HCT116 (cell line): Measurements from ENCODE around the gene ZNF189. TPM values are rescaled to one million over a fixed set of nuclear protein-coding genes. Genes with fewer than 3 reads are reported as not detected.

Experiments used
- ATAC-seq: fragments of 200-7000 bp; cut with Tn5 transposase; 2 replicates; pipeline ENCODE4 v1.9.1; 2020; ENCODE audit warnings: mild to moderate bottlenecking, moderate library complexity
- BruUV-seq: library from RNA; stranded (reverse); fragments of 400-500 nt; replicated peaks from 2 replicates; lab custom pipeline; 2021; lab: Mats Ljungman, UMichigan
- CTCF ChIA-PET: fragments of 300-600 bp; sonication (Branson Sonifier 250); formaldehyde crosslinking; loops from one replicate; lab custom pipeline; 2021; ENCODE audit warnings: antibody characterized with exemption; lab: Charles Lee
- POLR2A ChIA-PET: fragments of 300-600, 350-600 bp; sonication (Branson Sonifier 250); formaldehyde crosslinking; loops from one replicate; lab custom pipeline; 2021; ENCODE audit warnings: antibody characterized with exemption; lab: Charles Lee
- RAD21 ChIA-PET, 2 experiments: fragments of 300-600 bp; sonication (Branson Sonifier 250); formaldehyde crosslinking; loops; one replicate each; lab custom pipeline; 2023; ENCODE audit warnings: low total read pairs in 2 of 2; ENCODE audit not compliant: uncharacterized antibody in 2 of 2, unreplicated experiment in 2 of 2, low non-redundant PET in 1 of 2; lab: Charles Lee
- DNase-seq: peaks from one replicate; pipeline ENCODE4 v3.0.0-alpha.2; 2010; ENCODE audit warnings: low read depth, low spot score
- H2AFZ ChIP-seq: fragments of 200-600 bp; shearing (Covaris generic), sonication (generic); 2 replicates; pipeline ENCODE4 v1.6.1; 2017; ENCODE audit warnings: low read depth, mixed run types, mixed read lengths, antibody characterized with exemption, low read length; ENCODE audit not compliant: poor library complexity, severe bottlenecking
- H3K27ac ChIP-seq: 2 replicates; pipeline ENCODE4 v1.5.1; 2012; ENCODE audit warnings: low read depth, low read length
- H3K27me3 ChIP-seq: fragments of 200-600 bp; sonication (generic); 2 replicates; pipeline ENCODE4 v1.6.1; 2016; ENCODE audit warnings: mixed run types, low read length, mixed read lengths; ENCODE audit not compliant: insufficient read depth
- H3K36me3 ChIP-seq, 2 experiments: fragments of 200-500 bp in 1 of 2; fragments of 200-600 bp in 1 of 2; sonication (Bioruptor generic) in 1 of 2; sonication (generic) in 1 of 2; 2 replicates each; pipeline versions ENCODE4 v1.5.1 to v1.6.1; 2014 to 2016; ENCODE audit warnings: low read length in 2 of 2, inconsistent platforms in 1 of 2, mixed read lengths in 1 of 2, mixed run types in 1 of 2; ENCODE audit not compliant: insufficient read depth in 2 of 2, control insufficient read depth in 1 of 2
- H3K4me1 ChIP-seq, 2 experiments: fragments of 200-600 bp in 1 of 2; sonication (generic) in 1 of 2; 2 replicates each; pipeline versions ENCODE4 v1.5.1 to v1.6.1; 2012 to 2017; ENCODE audit warnings: low read length in 2 of 2, inconsistent platforms in 1 of 2, mild to moderate bottlenecking in 1 of 2, mixed read lengths in 1 of 2, mixed run types in 1 of 2, moderate library complexity in 1 of 2; ENCODE audit not compliant: insufficient read depth in 2 of 2, control insufficient read depth in 1 of 2
- H3K4me2 ChIP-seq: fragments of 200-600 bp; sonication (generic); 2 replicates; pipeline ENCODE4 v1.6.1; 2017; ENCODE audit warnings: mixed run types, low read length, mixed read lengths
- H3K4me3 ChIP-seq, 2 experiments: fragments of 200-600 bp in 1 of 2; sonication (generic) in 1 of 2; replicated peaks in 1 of 2; 2 replicates each; pipeline ENCODE4 v1.5.1; 2011 to 2016; ENCODE audit warnings: low read length in 2 of 2, control low read depth in 1 of 2, low read depth in 1 of 2, mild to moderate bottlenecking in 1 of 2, mixed read lengths in 1 of 2, mixed run types in 1 of 2
- H3K79me2 ChIP-seq: fragments of 200-600 bp; sonication (generic); 2 replicates; pipeline ENCODE4 v1.6.1; 2017; ENCODE audit warnings: mild to moderate bottlenecking, mixed run types, low read length, moderate library complexity, mixed read lengths; ENCODE audit not compliant: insufficient read depth
- H3K9ac ChIP-seq: fragments of 200-600 bp; sonication (generic); 2 replicates; pipeline ENCODE4 v1.6.1; 2016; ENCODE audit warnings: low read length, mixed read lengths
- H3K9me2 ChIP-seq: fragments of 200-600 bp; sonication (generic), shearing (Covaris generic); 2 replicates; pipeline ENCODE4 v1.6.1; 2017; ENCODE audit warnings: mixed run types, mild to moderate bottlenecking, moderate library complexity; ENCODE audit not compliant: insufficient read depth
- H3K9me3 ChIP-seq, 2 experiments: fragments of 200-500 bp in 1 of 2; fragments of 200-600 bp in 1 of 2; sonication (Bioruptor generic) in 1 of 2; sonication (generic) in 1 of 2; 2 replicates each; pipeline ENCODE4 v1.6.1; 2014 to 2017; ENCODE audit warnings: low read length in 2 of 2, mixed read lengths in 2 of 2, inconsistent platforms in 1 of 2, low read depth in 1 of 2, mild to moderate bottlenecking in 1 of 2, mixed run types in 1 of 2, moderate library complexity in 1 of 2; ENCODE audit not compliant: control insufficient read depth in 1 of 2, insufficient read depth in 1 of 2
- H4K20me1 ChIP-seq: fragments of 200-600 bp; sonication (generic), shearing (Covaris generic); 2 replicates; pipeline ENCODE4 v1.6.1; 2017; ENCODE audit warnings: mixed run types, mild to moderate bottlenecking, moderate library complexity; ENCODE audit not compliant: insufficient read depth
- CBX3 ChIP-seq: IDR thresholded peaks from 2 replicates; pipeline ENCODE4 v1.6.1; 2012; ENCODE audit warnings: low read depth
- CEBPB ChIP-seq: IDR thresholded peaks from 2 replicates; pipeline ENCODE4 v1.6.1; 2012; ENCODE audit warnings: low read depth
- ELF1 ChIP-seq: IDR thresholded peaks from 2 replicates; pipeline ENCODE4 v1.6.1; 2012; ENCODE audit warnings: low read depth, borderline replicate concordance
- EZH2 ChIP-seq: fragments of 200-600 bp; sonication (generic); IDR thresholded peaks from 2 replicates; pipeline ENCODE4 v1.6.1; 2017; ENCODE audit warnings: antibody characterized with exemption, mixed run types
- EZH2phosphoT487 ChIP-seq: fragments of 200-600 bp; IDR thresholded peaks from 2 replicates; pipeline ENCODE4 v1.6.1; 2018; ENCODE audit warnings: antibody characterized with exemption, borderline replicate concordance
- FOSL1 ChIP-seq: IDR thresholded peaks from 2 replicates; pipeline ENCODE4 v1.6.1; 2012; ENCODE audit warnings: low read depth
- POLR2A ChIP-seq: IDR thresholded peaks from 2 replicates; pipeline ENCODE4 v1.7.0; 2011; ENCODE audit warnings: borderline replicate concordance; ENCODE audit not compliant: insufficient read depth, insufficient read length; ENCODE audit errors: extremely low read depth
- POLR2AphosphoS5 ChIP-seq: IDR thresholded peaks from 2 replicates; pipeline ENCODE4 v1.6.1; 2011; ENCODE audit warnings: mild to moderate bottlenecking, low read depth, low read length, moderate library complexity
- RAD21 ChIP-seq: IDR thresholded peaks from 2 replicates; pipeline ENCODE4 v1.6.1; 2012; ENCODE audit warnings: low read depth, mild to moderate bottlenecking
- SIN3A ChIP-seq: IDR thresholded peaks from 2 replicates; pipeline ENCODE4 v1.6.1; 2012; ENCODE audit warnings: low read depth
- SRF ChIP-seq: IDR thresholded peaks from 2 replicates; pipeline ENCODE4 v1.6.1; 2012; ENCODE audit warnings: low read depth
- TCF7L2 ChIP-seq: IDR thresholded peaks from 2 replicates; pipeline ENCODE4 v1.7.0; 2011; ENCODE audit warnings: borderline replicate concordance, inconsistent platforms; ENCODE audit not compliant: insufficient read depth, insufficient read length; ENCODE audit errors: extremely low read depth
- YY1 ChIP-seq: IDR thresholded peaks from 2 replicates; pipeline ENCODE4 v1.6.1; 2011; ENCODE audit warnings: low read length, low read depth, moderate library complexity, mild to moderate bottlenecking; ENCODE audit not compliant: insufficient replicate concordance; ENCODE audit errors: extremely low read depth
- ZNF274 ChIP-seq: fragments of 200-500 bp; sonication (Bioruptor generic); IDR thresholded peaks from 2 replicates; pipeline ENCODE4 v1.6.1; 2014; ENCODE audit warnings: mild to moderate bottlenecking, low read depth, low read length, inconsistent platforms
- intact Hi-C: fragments of 100-400 bp; cut with micrococcal nuclease; formaldehyde crosslinking; loops from 2 replicates; pipeline ENCODE4 v1.10.0; 2022
- total RNA-seq: library from RNA; stranded (reverse); gene quantifications from one replicate; pipeline ENCODE4 v1.2.1, GENCODE V29; 2021; ENCODE audit not compliant: unreplicated experiment
- TF ChIP-seq, protein P1 (sequence below), 3 experiments: fragments of 200-600 bp in 1 of 3; sonication (generic) in 1 of 3; IDR thresholded peaks in 2 of 3; conservative IDR thresholded peaks in 1 of 3; 2 replicates each; pipeline ENCODE4 v1.5.1; 2012 to 2017; ENCODE audit warnings: low read depth in 2 of 3, low read length in 2 of 3, antibody characterized with exemption in 1 of 3, borderline replicate concordance in 1 of 3, control low read depth in 1 of 3, mild to moderate bottlenecking in 1 of 3, mixed read lengths in 1 of 3, mixed run types in 1 of 3, moderate library complexity in 1 of 3; ENCODE audit not compliant: insufficient read depth in 1 of 3
- TF ChIP-seq, protein P2 (sequence below): IDR thresholded peaks from 2 replicates; pipeline ENCODE4 v1.6.1; 2011; ENCODE audit warnings: mild to moderate bottlenecking, low read length, moderate library complexity; ENCODE audit not compliant: insufficient replicate concordance; ENCODE audit errors: extremely low read depth
- TF ChIP-seq, protein P3 (sequence below): IDR thresholded peaks from 2 replicates; pipeline ENCODE4 v1.6.1; 2012; ENCODE audit warnings: low read depth

ZNF189 gene
- total RNA-seq, 1 experiment from 2014 or later: 10.6 TPM

DNA sequence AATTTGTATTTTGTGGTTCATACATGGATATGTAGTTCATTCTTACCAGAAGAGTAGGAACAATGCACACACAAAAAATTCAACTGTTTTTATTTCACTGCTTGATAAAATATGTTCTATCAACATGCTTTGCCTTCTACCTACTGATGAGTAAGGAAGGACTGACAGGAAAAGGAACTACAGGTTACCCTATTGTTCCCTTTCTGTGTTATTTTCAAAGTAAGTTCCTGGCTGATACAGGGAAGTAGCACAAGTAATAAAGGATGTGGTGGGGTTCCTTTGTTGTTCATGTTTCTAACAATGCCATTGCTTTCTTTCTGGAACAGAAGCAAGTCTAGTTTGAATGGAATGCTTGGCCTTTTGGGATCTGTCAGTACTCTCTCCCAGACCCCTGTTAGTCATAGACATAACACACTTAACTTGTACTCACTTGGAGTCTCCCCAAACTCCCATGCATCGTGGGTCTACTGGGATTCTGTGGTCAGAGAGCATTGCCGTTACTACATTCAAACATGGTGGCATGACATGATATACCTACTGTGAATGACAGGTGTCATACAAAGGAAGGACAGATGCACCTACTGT lies 57.1 kb downstream of the ZNF189 start:
- Histone ChIP-seq H3K9me2 (no peaks in the 10 kb centered on the region), H2AFZ (no peak overlapping the region), H3K36me3 (no peaks in the 10 kb centered on the region), H3K4me1 (peaks cover 0 to 7% of the 10 kb centered on the region in 2 experiments; a peak in 1 of 4 replicates), H3K79me2 (no peaks in the 10 kb centered on the region), H3K27ac (no peak overlapping the region), H4K20me1 (no peaks in the 10 kb centered on the region), H3K9me3 (no peaks in the 10 kb centered on the region), H3K27me3 (no peaks in the 10 kb centered on the region), H3K4me3 (no peak overlapping the region), H3K9ac (no peak overlapping the region), H3K4me2 (no peak overlapping the region)
- ATAC-seq: no peak
- ChIA-PET POLR2A (no interaction called here), CTCF (no interaction called here), RAD21 (no interaction called here)
- no peak for TF ChIP-seq FOSL1
- no peak for TF ChIP-seq SIN3A
- TF ChIP-seq, protein P1, sequence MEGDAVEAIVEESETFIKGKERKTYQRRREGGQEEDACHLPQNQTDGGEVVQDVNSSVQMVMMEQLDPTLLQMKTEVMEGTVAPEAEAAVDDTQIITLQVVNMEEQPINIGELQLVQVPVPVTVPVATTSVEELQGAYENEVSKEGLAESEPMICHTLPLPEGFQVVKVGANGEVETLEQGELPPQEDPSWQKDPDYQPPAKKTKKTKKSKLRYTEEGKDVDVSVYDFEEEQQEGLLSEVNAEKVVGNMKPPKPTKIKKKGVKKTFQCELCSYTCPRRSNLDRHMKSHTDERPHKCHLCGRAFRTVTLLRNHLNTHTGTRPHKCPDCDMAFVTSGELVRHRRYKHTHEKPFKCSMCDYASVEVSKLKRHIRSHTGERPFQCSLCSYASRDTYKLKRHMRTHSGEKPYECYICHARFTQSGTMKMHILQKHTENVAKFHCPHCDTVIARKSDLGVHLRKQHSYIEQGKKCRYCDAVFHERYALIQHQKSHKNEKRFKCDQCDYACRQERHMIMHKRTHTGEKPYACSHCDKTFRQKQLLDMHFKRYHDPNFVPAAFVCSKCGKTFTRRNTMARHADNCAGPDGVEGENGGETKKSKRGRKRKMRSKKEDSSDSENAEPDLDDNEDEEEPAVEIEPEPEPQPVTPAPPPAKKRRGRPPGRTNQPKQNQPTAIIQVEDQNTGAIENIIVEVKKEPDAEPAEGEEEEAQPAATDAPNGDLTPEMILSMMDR (IDR thresholded peaks at IDR 0.05 in 2 of 3, conservative IDR thresholded peaks at IDR 0.05 in 1 of 3; ENCODE audit: borderline replicate concordance in 1 of 3, insufficient read depth in 1 of 3, low read depth in 2 of 3, low read length in 2 of 3): no peak
- TF ChIP-seq YY1: no peak
- TF ChIP-seq TCF7L2: no peak
- no peak for TF ChIP-seq POLR2AphosphoS5
- TF ChIP-seq, protein P2, sequence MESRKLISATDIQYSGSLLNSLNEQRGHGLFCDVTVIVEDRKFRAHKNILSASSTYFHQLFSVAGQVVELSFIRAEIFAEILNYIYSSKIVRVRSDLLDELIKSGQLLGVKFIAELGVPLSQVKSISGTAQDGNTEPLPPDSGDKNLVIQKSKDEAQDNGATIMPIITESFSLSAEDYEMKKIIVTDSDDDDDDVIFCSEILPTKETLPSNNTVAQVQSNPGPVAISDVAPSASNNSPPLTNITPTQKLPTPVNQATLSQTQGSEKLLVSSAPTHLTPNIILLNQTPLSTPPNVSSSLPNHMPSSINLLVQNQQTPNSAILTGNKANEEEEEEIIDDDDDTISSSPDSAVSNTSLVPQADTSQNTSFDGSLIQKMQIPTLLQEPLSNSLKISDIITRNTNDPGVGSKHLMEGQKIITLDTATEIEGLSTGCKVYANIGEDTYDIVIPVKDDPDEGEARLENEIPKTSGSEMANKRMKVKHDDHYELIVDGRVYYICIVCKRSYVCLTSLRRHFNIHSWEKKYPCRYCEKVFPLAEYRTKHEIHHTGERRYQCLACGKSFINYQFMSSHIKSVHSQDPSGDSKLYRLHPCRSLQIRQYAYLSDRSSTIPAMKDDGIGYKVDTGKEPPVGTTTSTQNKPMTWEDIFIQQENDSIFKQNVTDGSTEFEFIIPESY: no peak
- no peak for TF ChIP-seq SRF
- TF ChIP-seq ELF1: no peak
- no peak for TF ChIP-seq EZH2phosphoT487
- TF ChIP-seq ZNF274: no peak
- no peak for TF ChIP-seq POLR2A
- TF ChIP-seq CBX3: no peak
- no peak for TF ChIP-seq RAD21
- TF ChIP-seq CEBPB: no peak
- TF ChIP-seq, protein P3, sequence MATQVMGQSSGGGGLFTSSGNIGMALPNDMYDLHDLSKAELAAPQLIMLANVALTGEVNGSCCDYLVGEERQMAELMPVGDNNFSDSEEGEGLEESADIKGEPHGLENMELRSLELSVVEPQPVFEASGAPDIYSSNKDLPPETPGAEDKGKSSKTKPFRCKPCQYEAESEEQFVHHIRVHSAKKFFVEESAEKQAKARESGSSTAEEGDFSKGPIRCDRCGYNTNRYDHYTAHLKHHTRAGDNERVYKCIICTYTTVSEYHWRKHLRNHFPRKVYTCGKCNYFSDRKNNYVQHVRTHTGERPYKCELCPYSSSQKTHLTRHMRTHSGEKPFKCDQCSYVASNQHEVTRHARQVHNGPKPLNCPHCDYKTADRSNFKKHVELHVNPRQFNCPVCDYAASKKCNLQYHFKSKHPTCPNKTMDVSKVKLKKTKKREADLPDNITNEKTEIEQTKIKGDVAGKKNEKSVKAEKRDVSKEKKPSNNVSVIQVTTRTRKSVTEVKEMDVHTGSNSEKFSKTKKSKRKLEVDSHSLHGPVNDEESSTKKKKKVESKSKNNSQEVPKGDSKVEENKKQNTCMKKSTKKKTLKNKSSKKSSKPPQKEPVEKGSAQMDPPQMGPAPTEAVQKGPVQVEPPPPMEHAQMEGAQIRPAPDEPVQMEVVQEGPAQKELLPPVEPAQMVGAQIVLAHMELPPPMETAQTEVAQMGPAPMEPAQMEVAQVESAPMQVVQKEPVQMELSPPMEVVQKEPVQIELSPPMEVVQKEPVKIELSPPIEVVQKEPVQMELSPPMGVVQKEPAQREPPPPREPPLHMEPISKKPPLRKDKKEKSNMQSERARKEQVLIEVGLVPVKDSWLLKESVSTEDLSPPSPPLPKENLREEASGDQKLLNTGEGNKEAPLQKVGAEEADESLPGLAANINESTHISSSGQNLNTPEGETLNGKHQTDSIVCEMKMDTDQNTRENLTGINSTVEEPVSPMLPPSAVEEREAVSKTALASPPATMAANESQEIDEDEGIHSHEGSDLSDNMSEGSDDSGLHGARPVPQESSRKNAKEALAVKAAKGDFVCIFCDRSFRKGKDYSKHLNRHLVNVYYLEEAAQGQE: no peak
- no peak for TF ChIP-seq EZH2
- intact Hi-C loops: no loop called here
- no peak for DNase-seq
- no TSS peak for BruUV-seq
